B cell (primary cell): ENCODE results near the gene RGN.

Experiments used
- CTCF ChIP-seq: fragments of 200-600 bp; IDR thresholded peaks from one replicate; pipeline ENCODE4 v1.8.0; 2022; ENCODE audit warnings: antibody characterized with exemption, mild to moderate bottlenecking
- EZH2 ChIP-seq: IDR thresholded peaks from 2 replicates; pipeline ENCODE4 v1.6.1; 2012; ENCODE audit warnings: borderline replicate concordance, low read depth, mild to moderate bottlenecking, moderate library complexity, low read length; ENCODE audit not compliant: insufficient read depth, poor library complexity, severe bottlenecking

- no peak for TF ChIP-seq CTCF
- no peak for TF ChIP-seq EZH2
Measured at GRCh38 chrX:47091149-47091775, 13.0 kb downstream of the RGN start.
